Right cardiac atrium (tissue), 5 donors: ENCODE data around the gene ENC1. TPM values are rescaled to one million over a fixed set of nuclear protein-coding genes. Genes with fewer than 3 reads are reported as not detected.

ENCODE experiments used
- ATAC-seq, 2 donors: fragments of 200-7000 bp; cut with Tn5 transposase; one replicate each; pipeline versions ENCODE4 v1.8.0 to v1.9.1; 2020; ENCODE audit warnings: moderate library complexity in 2 of 2, mild to moderate bottlenecking in 1 of 2
- DNase-seq, 3 donors: peaks; one replicate each; pipeline ENCODE4 v3.0.0-alpha.2; 2020
- H3K27ac ChIP-seq: one replicate; pipeline ENCODE4 v1.5.1; 2013; ENCODE audit warnings: mild to moderate bottlenecking, low read length, control low read depth, moderate library complexity
- H3K27me3 ChIP-seq: one replicate; pipeline ENCODE4 v1.6.1; 2013; ENCODE audit not compliant: control insufficient read depth, insufficient read depth
- H3K4me1 ChIP-seq: one replicate; pipeline ENCODE4 v1.6.1; 2013; ENCODE audit warnings: low read length; ENCODE audit not compliant: control insufficient read depth, insufficient read depth
- H3K4me3 ChIP-seq: one replicate; pipeline ENCODE4 v1.5.1; 2013; ENCODE audit warnings: low read length, control low read depth
- H3K9me3 ChIP-seq: one replicate; pipeline ENCODE4 v1.6.1; 2013; ENCODE audit warnings: low read length; ENCODE audit not compliant: control insufficient read depth
- WGBS: extraction: QIAGEN DNeasy Blood & Tissue Kit; methylation state at CpG from one replicate; pipeline ENCODE4 v1.1.7; 2013; 5-methylcytosine and 5-hydroxymethylcytosine counted together
- intact Hi-C, 4 donors: fragments of 100-400 bp; cut with DNase I; formaldehyde crosslinking; loops; one replicate each; pipeline versions ENCODE4 v1.11.0 to v1.14.0; 2022 to 2023
- polyA plus RNA-seq: library from polyadenylated mRNA; stranded (reverse); fragments of 200-250 nt; gene quantifications from one replicate; pipeline ENCODE4 v1.2.3, GENCODE V29; 2013
- total RNA-seq, 4 donors: library from RNA; stranded (reverse); fragmentation: NEBNext Ultra II Directional; extraction: Animal tissue kit (Norgen Biotek cat#: 25700); gene quantifications; one replicate each; pipeline ENCODE4 v1.2.1, GENCODE V29; 2021
- donor health status: healthy with polysubstance abuse.
- donor health status: DM: no; HTN: yes; CAD: no.
- donor health status: DM: no; HTN: no; CAD: no.
- donor health status: DM: no; HTN: yes; CAD: no; lungs with severe emphysema.
- donor health status: DM: yes; HTN: yes; CAD: no.

Gene ENC1
- total and polyA plus RNA-seq, 5 donors, result 2.9 to 14.9 (median 5.7) TPM

GRCh38 chr5:74603376-74603775, 37.2 kb downstream of the ENC1 start:
- intact Hi-C loops, result no loop called here
- WGBS, result 44% methylated on average over 1 of the region's 1 CpG
- Histone ChIP-seq H3K4me1 (no peaks in the 10 kb centered on the region), H3K27me3 (no peaks in the 10 kb centered on the region), H3K27ac (no peak overlapping the region), H3K9me3 (no peaks in the 10 kb centered on the region), H3K4me3 (no peak overlapping the region)
- ATAC-seq (no peak), DNase-seq (no peak)

DNA sequence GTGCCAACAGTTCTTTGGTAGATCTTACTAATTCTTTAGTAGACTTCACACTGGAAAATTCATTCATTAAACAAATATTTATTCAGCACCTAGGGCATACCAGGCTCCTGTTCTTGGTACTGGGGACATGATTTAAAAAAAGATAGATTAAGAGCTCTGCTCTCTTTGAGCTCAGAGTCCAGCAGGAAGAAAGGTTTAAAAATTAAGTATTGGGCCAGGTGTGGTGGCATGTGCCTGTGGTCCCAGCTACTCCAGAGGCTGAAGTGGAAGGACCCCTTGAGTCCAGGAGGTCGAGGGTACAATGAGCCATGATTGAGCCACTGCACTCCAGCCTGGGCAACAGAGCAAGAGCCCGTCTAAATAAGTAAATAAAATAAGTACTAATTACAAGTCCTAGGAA, 41.4 kb downstream of the ENC1 start:
- no peak for ATAC-seq
- Histone ChIP-seq H3K27me3 (no peaks in the 10 kb centered on the region), H3K27ac (no peak overlapping the region), H3K4me1 (no peaks in the 10 kb centered on the region), H3K4me3 (no peak overlapping the region), H3K9me3 (no peaks in the 10 kb centered on the region)
- DNase-seq, result no peak
- WGBS, result 92% methylated on average over 2 of the region's 2 CpGs
- intact Hi-C loops, result no loop called here

- Histone ChIP-seq H3K27ac (no peak overlapping the region), H3K27me3 (no peaks in the 10 kb centered on the region), H3K4me3 (no peak overlapping the region), H3K9me3 (no peaks in the 10 kb centered on the region), H3K4me1 (no peaks in the 10 kb centered on the region)
- ATAC-seq (no peak), DNase-seq (no peak)
- WGBS, result 64% methylated on average over 2 of the region's 2 CpGs
- intact Hi-C loops, result no loop called here
Observed at GRCh38 chr5:74598731-74599130, 41.8 kb downstream of the ENC1 start.

DNA sequence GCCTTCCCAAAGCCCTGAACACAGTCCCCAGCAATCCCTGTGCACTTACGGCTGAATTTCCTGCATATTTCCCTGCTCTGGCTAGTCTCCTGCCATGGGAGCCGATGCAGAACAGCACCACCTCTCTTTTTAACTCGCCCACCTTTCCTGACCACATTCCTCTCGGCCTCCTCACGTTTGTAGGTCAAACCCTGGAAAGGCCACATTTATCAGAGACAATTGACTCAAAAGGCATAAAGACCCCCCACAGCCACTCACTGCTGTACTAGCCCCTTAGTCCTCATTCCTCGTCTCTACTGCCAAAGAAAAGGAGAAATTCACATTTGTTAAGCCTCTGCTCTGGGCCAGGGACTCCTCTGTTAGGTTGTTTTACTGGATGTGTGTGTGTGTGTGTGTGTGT, 43.6 kb downstream of the ENC1 start:
- WGBS, result 87% methylated on average over 6 of the region's 6 CpGs
- ATAC-seq (no peak), DNase-seq (no peak)
- Histone ChIP-seq H3K4me3 (no peak overlapping the region), H3K4me1 (no peaks in the 10 kb centered on the region), H3K27ac (no peak overlapping the region), H3K27me3 (no peaks in the 10 kb centered on the region), H3K9me3 (no peaks in the 10 kb centered on the region)
- intact Hi-C loops, result no loop called here

DNA sequence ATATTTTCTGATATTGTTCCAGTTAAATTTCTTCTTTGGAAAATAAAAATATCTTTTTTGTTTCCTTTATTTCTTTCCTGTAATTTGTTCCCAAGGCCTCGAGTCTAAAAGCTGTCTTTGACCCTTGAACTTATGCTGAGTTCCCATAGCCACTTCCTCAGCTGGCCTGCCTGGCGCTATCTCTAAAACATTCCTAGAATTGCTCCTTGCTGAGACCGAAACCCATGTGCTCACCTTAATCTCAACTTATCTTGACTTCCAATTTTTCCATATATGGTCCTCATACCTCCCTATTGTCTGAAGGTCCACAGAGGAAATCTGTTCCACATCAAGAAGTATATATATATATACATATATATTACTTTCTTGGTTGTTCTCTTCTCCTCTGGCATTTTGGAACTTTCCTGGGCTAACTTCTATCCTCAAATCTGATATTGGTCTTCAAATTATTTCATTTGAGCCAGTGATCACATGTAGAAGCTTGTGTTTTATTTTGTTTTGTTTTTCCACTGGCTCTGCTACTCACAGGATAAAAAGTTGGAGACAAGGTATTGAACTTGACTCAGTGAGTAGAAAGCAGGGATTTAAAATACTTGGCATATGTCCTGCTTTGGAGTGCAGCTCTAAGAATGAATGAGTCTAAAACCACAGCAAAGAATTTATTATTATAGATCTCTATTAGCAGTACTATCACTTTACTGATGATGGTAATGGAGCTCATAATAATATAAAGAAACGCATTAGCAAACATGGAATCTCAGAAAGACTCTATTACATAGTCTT, 45.2 kb downstream of the ENC1 start:
- 50% methylated on average over 4 of the region's 4 CpGs for WGBS
- H3K4me1 ChIP-seq, result no peaks in the 10 kb centered on the region
- intact Hi-C loops, result no loop called here
- H3K4me3 ChIP-seq, result no peak overlapping the region
- no peaks in the 10 kb centered on the region for H3K9me3 ChIP-seq
- H3K27me3 ChIP-seq, result no peaks in the 10 kb centered on the region
- no peak overlapping the region for H3K27ac ChIP-seq
- peak; percentile 62 to 76 for ATAC-seq
- no peak for DNase-seq

- DNase-seq (no peak), ATAC-seq (no peak)
- intact Hi-C loops, result no loop called here
- Histone ChIP-seq H3K4me3 (no peak overlapping the region), H3K27ac (no peak overlapping the region), H3K9me3 (no peaks in the 10 kb centered on the region), H3K4me1 (no peaks in the 10 kb centered on the region), H3K27me3 (no peaks in the 10 kb centered on the region)
- WGBS, result 69% methylated on average over 6 of the region's 6 CpGs
Observed at GRCh38 chr5:74594137-74595040, 46.1 kb downstream of the ENC1 start.

DNA sequence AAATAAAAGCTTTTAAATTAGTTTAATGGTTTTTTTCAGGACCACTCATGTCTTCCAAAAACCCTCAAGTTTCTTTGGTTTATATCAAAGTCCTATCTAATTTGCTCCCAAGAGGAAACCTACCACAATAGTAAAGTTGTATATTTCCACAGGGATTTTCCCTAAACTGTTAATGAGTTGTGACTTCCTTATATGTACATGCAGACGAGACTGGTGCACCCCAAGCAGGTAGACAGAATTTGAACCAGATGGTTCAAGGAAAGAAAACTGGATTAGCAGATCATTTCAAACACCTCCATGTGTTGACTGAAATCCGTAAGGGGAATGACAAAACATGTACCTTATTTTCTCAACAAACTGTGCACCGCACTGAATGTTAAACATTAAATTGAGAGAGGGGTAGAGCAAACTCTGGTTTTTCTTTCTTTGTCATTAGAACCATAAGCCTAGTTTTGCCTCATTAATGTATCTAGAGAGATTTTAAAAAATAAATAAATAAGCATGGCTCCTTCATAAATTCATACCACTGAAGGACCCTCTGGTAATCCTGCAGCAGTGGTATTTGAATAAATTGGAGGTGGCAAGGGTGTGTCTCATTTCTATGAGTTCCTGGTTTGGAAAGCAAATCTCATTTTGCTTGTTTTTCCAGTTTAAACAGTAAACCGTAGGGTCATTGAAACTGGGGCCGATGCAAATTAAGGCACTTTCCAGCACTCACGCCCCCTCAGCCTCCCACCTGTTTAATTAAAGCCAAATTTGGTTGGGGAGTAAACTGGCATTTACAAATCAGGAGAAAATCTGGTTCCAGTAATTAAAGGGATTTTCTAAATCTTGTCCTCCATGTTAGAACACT, 51.1 kb downstream of the ENC1 start:
- H3K9me3 ChIP-seq, result no peaks in the 10 kb centered on the region
- peaks cover 3% of the 10 kb centered on the region for H3K4me1 ChIP-seq
- H3K4me3 ChIP-seq, result no peak overlapping the region
- intact Hi-C loops, result no loop called here
- WGBS, result 94% methylated on average over 6 of the region's 6 CpGs
- no peak overlapping the region for H3K27ac ChIP-seq
- DNase-seq (no peak), ATAC-seq (no peak)
- H3K27me3 ChIP-seq, result no peaks in the 10 kb centered on the region

DNA sequence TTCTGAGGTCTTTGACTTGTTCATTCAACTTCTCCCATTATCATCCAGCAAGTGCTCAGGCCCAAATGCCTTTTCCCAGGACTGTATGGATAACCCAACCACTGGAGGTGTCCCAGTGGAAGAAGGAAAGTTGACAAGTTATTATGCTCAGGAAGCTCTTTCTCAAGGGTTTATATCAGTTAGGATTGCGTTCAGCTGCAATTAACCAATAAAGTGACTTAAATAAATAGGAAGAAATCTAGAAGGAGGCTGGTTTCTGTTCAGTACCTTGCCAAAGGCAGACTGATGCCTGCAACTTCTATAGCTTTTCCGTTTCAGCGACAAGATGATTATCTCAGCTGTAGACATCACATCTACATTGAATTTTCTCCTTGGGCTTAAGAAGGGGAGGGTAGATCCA, 52.1 kb downstream of the ENC1 start:
- intact Hi-C loops, result no loop called here
- 89% methylated on average over 3 of the region's 3 CpGs for WGBS
- DNase-seq (no peak), ATAC-seq (no peak)
- Histone ChIP-seq H3K4me3 (no peak overlapping the region), H3K27me3 (no peaks in the 10 kb centered on the region), H3K9me3 (no peaks in the 10 kb centered on the region), H3K4me1 (peaks cover 3% of the 10 kb centered on the region), H3K27ac (no peak overlapping the region)

GRCh38 chr5:74587890-74588289, 52.6 kb downstream of the ENC1 start:
- peaks cover 3% of the 10 kb centered on the region for H3K4me1 ChIP-seq
- H3K27ac ChIP-seq, result no peak overlapping the region
- no peak for DNase-seq
- no peaks in the 10 kb centered on the region for H3K27me3 ChIP-seq
- H3K4me3 ChIP-seq, result no peak overlapping the region
- intact Hi-C loops, result no loop called here
- ATAC-seq, result no peak
- WGBS, result 71% methylated on average over 2 of the region's 2 CpGs
- H3K9me3 ChIP-seq, result no peaks in the 10 kb centered on the region

DNA sequence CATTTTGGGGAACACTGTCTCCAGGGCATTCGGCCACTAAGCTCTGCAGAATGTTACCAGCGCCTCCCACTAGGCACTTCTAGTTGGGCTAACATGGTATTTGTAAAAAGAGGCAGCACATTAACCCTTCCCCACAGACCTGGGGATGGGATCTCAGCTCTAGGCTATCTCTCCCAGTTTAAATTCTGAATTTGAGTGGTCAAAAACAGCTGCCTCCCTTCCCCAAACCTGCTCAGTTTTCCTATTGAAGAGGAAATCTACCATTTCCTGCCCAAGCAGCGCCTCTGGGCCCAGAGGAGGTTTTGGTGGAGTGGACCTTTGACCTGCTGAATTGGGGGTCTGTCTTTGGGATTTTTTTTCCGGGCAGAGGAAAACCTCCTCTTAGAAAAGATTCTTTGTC, 53.2 kb downstream of the ENC1 start:
- H3K27me3 ChIP-seq, result no peaks in the 10 kb centered on the region
- H3K9me3 ChIP-seq, result no peaks in the 10 kb centered on the region
- DNase-seq (no peak), ATAC-seq (no peak)
- 58% methylated on average over 4 of the region's 4 CpGs for WGBS
- peak overlapping the region; percentile 52 for H3K27ac ChIP-seq
- H3K4me1 ChIP-seq, result peaks cover 3% of the 10 kb centered on the region
- H3K4me3 ChIP-seq, result no peak overlapping the region
- intact Hi-C loops, result no loop called here

- no peak overlapping the region for H3K27ac ChIP-seq
- H3K4me3 ChIP-seq, result no peak overlapping the region
- WGBS, result 63% methylated on average over 1 of the region's 1 CpG
- no peaks in the 10 kb centered on the region for H3K27me3 ChIP-seq
- no peak for DNase-seq
- intact Hi-C loops, result no loop called here
- H3K9me3 ChIP-seq, result no peaks in the 10 kb centered on the region
- no peak for ATAC-seq
- H3K4me1 ChIP-seq, result peaks cover 3% of the 10 kb centered on the region
Observed at GRCh38 chr5:74586856-74587255, 53.7 kb downstream of the ENC1 start.
